Cardiac muscle cell (in vitro differentiated cells and primary cell): Measurements from ENCODE around the gene PILRA. TPM values are rescaled to one million over a fixed set of nuclear protein-coding genes. Genes with fewer than 3 reads are reported as not detected.
A peak's percentile ranks its signal among the peaks of the same experiment; 100 is the strongest.
"Not testable (repeated sequence)": the region's sequence is repeated elsewhere in the genome, so short reads cannot be mapped to it uniquely, and the experiment has no call there.

ENCODE experiments used
- DNase-seq, 2 donors: peaks; one replicate each; pipeline versions ENCODE4 v3.0.0 to v3.0.0-alpha.2; 2010 to 2017; ENCODE audit warnings: low read depth in 1 of 2, low spot score in 1 of 2
- H3K27ac ChIP-seq: fragments of 200-600 bp; sonication (generic); 2 replicates; pipeline ENCODE4 v1.5.1; 2016
- H3K27me3 ChIP-seq: fragments of 200-600 bp; sonication (generic); 2 replicates; pipeline ENCODE4 v1.6.0; 2016; ENCODE audit warnings: control low read depth
- H3K36me3 ChIP-seq: fragments of 200-600 bp; sonication (generic); 2 replicates; pipeline ENCODE4 v1.5.1; 2016; ENCODE audit warnings: control low read depth
- H3K4me1 ChIP-seq: fragments of 200-600 bp; sonication (generic); 2 replicates; pipeline ENCODE4 v1.8.1; 2017; ENCODE audit warnings: low read depth, mild to moderate bottlenecking, mixed run types
- H3K4me3 ChIP-seq: fragments of 200-600 bp; sonication (generic); 2 replicates; pipeline ENCODE4 v1.5.1; 2016; ENCODE audit warnings: mild to moderate bottlenecking
- H3K9me3 ChIP-seq: fragments of 200-600 bp; sonication (generic); 2 replicates; pipeline ENCODE4 v1.5.1; 2017; ENCODE audit warnings: low read depth, mild to moderate bottlenecking, control low read depth
- CTCF ChIP-seq: IDR thresholded peaks from 2 replicates; pipeline ENCODE4 v1.5.1; 2012; ENCODE audit warnings: low read depth, mild to moderate bottlenecking, low read length
- polyA plus RNA-seq: library from polyadenylated mRNA; unstranded; fragments of >200 nt; fragmentation: Nextera tagmentation; extraction: Ambion mirVana; gene quantifications from 2 replicates; pipeline ENCODE4 v1.2.1, GENCODE V29; 2016
- total RNA-seq: library from RNA; depleted of rRNA; stranded (reverse); fragments of >200 nt; gene quantifications from 2 replicates; pipeline ENCODE4 v1.2.3, GENCODE V29; 2016

PILRA gene
- total and polyA plus RNA-seq, 2 experiments from 2014 or later = 3.1 to 4.0 TPM

- no peak for DNase-seq
- Histone ChIP-seq H3K9me3 (no peaks in the 10 kb centered on the region), H3K4me1 (peaks cover 27% of the 10 kb centered on the region), H3K27me3 (no peaks in the 10 kb centered on the region), H3K4me3 (peak overlapping the region; percentile 75), H3K27ac (no peak overlapping the region), H3K36me3 (peaks cover 9% of the 10 kb centered on the region)
- no peak for TF ChIP-seq CTCF
Observed at GRCh38 chr7:100434297-100435144, 61.2 kb downstream of the PILRA start.

GRCh38 chr7:100435401-100436304 is 62.4 kb downstream of the PILRA start:
- peak; percentile 39 to 47 for DNase-seq
- no peaks in the 10 kb centered on the region for H3K9me3 ChIP-seq
- TF ChIP-seq CTCF = no peak
- H3K27ac ChIP-seq = peak overlapping the region; percentile 90
- H3K4me3 ChIP-seq = peak overlapping the region; percentile 75
- H3K4me1 ChIP-seq = peaks cover 27% of the 10 kb centered on the region
- peaks cover 9% of the 10 kb centered on the region for H3K36me3 ChIP-seq
- no peaks in the 10 kb centered on the region for H3K27me3 ChIP-seq

GRCh38 chr7:100437150-100438100 is 64.1 kb downstream of the PILRA start:
- Histone ChIP-seq H3K9me3 (no peaks in the 10 kb centered on the region), H3K36me3 (peaks cover 9% of the 10 kb centered on the region), H3K4me1 (peaks cover 9% of the 10 kb centered on the region), H3K4me3 (no peak overlapping the region), H3K27me3 (no peaks in the 10 kb centered on the region), H3K27ac (no peak overlapping the region)
- no peak for TF ChIP-seq CTCF
- no peak for DNase-seq

- peaks cover 9% of the 10 kb centered on the region for H3K36me3 ChIP-seq
- H3K9me3 ChIP-seq = no peaks in the 10 kb centered on the region
- peaks cover 6% of the 10 kb centered on the region for H3K4me1 ChIP-seq
- H3K27me3 ChIP-seq = no peaks in the 10 kb centered on the region
- no peak for DNase-seq
- H3K4me3 ChIP-seq = no peak overlapping the region
- no peak for TF ChIP-seq CTCF
- no peak overlapping the region for H3K27ac ChIP-seq
Observed at GRCh38 chr7:100438172-100438571, 64.9 kb downstream of the PILRA start.

GRCh38 chr7:100438731-100439130 is 65.4 kb downstream of the PILRA start:
- H3K27ac ChIP-seq, H3K9me3 ChIP-seq, H3K4me3 ChIP-seq, H3K36me3 ChIP-seq, H3K4me1 ChIP-seq, H3K27me3 ChIP-seq, DNase-seq: not testable (repeated sequence)

- H3K9me3 ChIP-seq, H3K36me3 ChIP-seq, DNase-seq, H3K4me1 ChIP-seq, H3K27ac ChIP-seq, H3K4me3 ChIP-seq, H3K27me3 ChIP-seq: not testable (repeated sequence)
Observed at GRCh38 chr7:100439244-100439643, 66.0 kb downstream of the PILRA start.
